ENCODE data around the gene NCL.
"Not testable (repeated sequence)": the region's sequence is repeated elsewhere in the genome, so short reads cannot be mapped to it uniquely, and the experiment has no call there.

The NCL gene

GRCh38 chr2:231411831-231412617 lies 52.3 kb downstream of the NCL start:
- Histone ChIP-seq H3K4me1 (ENCODE audit: insufficient read depth, low read length) (peaks cover 21% of the 10 kb centered on the region), H3K9me3 (ENCODE audit: control insufficient read depth, insufficient read depth, low read length) (0 out of 2 replicates have a peak, but pooled peaks cover 8% of the 10 kb centered on the region), H3K36me3 (ENCODE audit: insufficient read depth, low read length) (no peaks in the 10 kb centered on the region), H3K9ac (ENCODE audit: low read depth, low read length) (peak overlapping the region; percentile 73)

GRCh38 chr2:231411237-231411636 lies 53.0 kb downstream of the NCL start:
- peaks cover 21% of the 10 kb centered on the region for H3K4me1 ChIP-seq (ENCODE audit: insufficient read depth, low read length)
- H3K36me3 ChIP-seq (ENCODE audit: insufficient read depth, low read length), result no peaks in the 10 kb centered on the region
- H3K9me3 ChIP-seq (ENCODE audit: control insufficient read depth, insufficient read depth, low read length), result 0 out of 2 replicates have a peak, but pooled peaks cover 8% of the 10 kb centered on the region
- peak overlapping the region; percentile 73 for H3K9ac ChIP-seq (ENCODE audit: low read depth, low read length)

GRCh38 chr2:231410293-231411004 lies 53.8 kb downstream of the NCL start:
- H3K9me3 ChIP-seq (ENCODE audit: control insufficient read depth, insufficient read depth, low read length), result 0 out of 2 replicates have a peak, but pooled peaks cover 8% of the 10 kb centered on the region
- H3K4me1 ChIP-seq (ENCODE audit: insufficient read depth, low read length), result peaks cover 25% of the 10 kb centered on the region
- H3K9ac ChIP-seq (ENCODE audit: low read depth, low read length), result no peak overlapping the region; the same call in 1 of the 2 replicates
- H3K36me3 ChIP-seq (ENCODE audit: insufficient read depth, low read length), result no peaks in the 10 kb centered on the region

GRCh38 chr2:231409776-231410175 lies 54.5 kb downstream of the NCL start:
- no peaks in the 10 kb centered on the region for H3K36me3 ChIP-seq (ENCODE audit: insufficient read depth, low read length)
- H3K9ac ChIP-seq (ENCODE audit: low read depth, low read length), result no peak overlapping the region
- H3K4me1 ChIP-seq (ENCODE audit: insufficient read depth, low read length), result peaks cover 29% of the 10 kb centered on the region
- H3K9me3 ChIP-seq (ENCODE audit: control insufficient read depth, insufficient read depth, low read length), result 0 out of 2 replicates have a peak, but pooled peaks cover 8% of the 10 kb centered on the region

- not testable (repeated sequence) for H3K36me3 ChIP-seq (ENCODE audit: insufficient read depth, low read length); H3K9me3 ChIP-seq (ENCODE audit: control insufficient read depth, insufficient read depth, low read length); H3K9ac ChIP-seq (ENCODE audit: low read depth, low read length)
- peaks cover 18% of the 10 kb centered on the region for H3K4me1 ChIP-seq (ENCODE audit: insufficient read depth, low read length)
Observed at GRCh38 chr2:231408304-231408703, 56.0 kb downstream of the NCL start.

GRCh38 chr2:231407686-231408085 lies 56.6 kb downstream of the NCL start:
- not testable (repeated sequence) for H3K9ac ChIP-seq (ENCODE audit: low read depth, low read length); H3K36me3 ChIP-seq (ENCODE audit: insufficient read depth, low read length); H3K9me3 ChIP-seq (ENCODE audit: control insufficient read depth, insufficient read depth, low read length)
- peaks cover 20% of the 10 kb centered on the region for H3K4me1 ChIP-seq (ENCODE audit: insufficient read depth, low read length)

GRCh38 chr2:231405601-231406367 lies 58.5 kb downstream of the NCL start:
- H3K9me3 ChIP-seq (ENCODE audit: control insufficient read depth, insufficient read depth, low read length); H3K9ac ChIP-seq (ENCODE audit: low read depth, low read length); H3K36me3 ChIP-seq (ENCODE audit: insufficient read depth, low read length): not testable (repeated sequence)
- H3K4me1 ChIP-seq (ENCODE audit: insufficient read depth, low read length), result peaks cover 18% of the 10 kb centered on the region; the same call in 1 of the 2 replicates

- H3K9me3 ChIP-seq (ENCODE audit: control insufficient read depth, insufficient read depth, low read length); H3K36me3 ChIP-seq (ENCODE audit: insufficient read depth, low read length); H3K9ac ChIP-seq (ENCODE audit: low read depth, low read length): not testable (repeated sequence)
- peaks cover 26% of the 10 kb centered on the region; the same call in 1 of the 2 replicates for H3K4me1 ChIP-seq (ENCODE audit: insufficient read depth, low read length)
Observed at GRCh38 chr2:231404183-231404578, 60.1 kb downstream of the NCL start.
